Measurements from ENCODE around the gene COL5A2.

DNA sequence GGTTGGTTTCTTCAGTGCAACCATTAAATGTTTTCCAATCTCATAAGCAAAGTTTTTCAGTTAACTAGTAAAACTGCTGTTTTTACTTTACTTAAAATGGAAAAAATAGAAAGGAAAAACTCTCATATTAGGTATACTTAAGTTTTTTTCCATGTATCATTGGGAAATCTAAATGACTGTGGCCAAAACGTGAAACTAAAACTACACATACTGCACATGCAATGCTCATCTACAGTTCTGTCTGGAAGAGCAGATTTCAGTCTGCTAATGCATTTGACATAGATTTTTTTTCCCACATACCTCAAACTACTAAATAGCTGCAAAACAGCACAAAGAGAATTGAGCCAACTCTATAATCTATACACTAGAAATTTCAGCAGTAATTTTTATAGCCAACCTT lies 62.6 kb downstream of the COL5A2 start:
- no peak for TF ChIP-seq EZH2 (IDR thresholded peaks at IDR 0.05)
- TF ChIP-seq, protein P1, sequence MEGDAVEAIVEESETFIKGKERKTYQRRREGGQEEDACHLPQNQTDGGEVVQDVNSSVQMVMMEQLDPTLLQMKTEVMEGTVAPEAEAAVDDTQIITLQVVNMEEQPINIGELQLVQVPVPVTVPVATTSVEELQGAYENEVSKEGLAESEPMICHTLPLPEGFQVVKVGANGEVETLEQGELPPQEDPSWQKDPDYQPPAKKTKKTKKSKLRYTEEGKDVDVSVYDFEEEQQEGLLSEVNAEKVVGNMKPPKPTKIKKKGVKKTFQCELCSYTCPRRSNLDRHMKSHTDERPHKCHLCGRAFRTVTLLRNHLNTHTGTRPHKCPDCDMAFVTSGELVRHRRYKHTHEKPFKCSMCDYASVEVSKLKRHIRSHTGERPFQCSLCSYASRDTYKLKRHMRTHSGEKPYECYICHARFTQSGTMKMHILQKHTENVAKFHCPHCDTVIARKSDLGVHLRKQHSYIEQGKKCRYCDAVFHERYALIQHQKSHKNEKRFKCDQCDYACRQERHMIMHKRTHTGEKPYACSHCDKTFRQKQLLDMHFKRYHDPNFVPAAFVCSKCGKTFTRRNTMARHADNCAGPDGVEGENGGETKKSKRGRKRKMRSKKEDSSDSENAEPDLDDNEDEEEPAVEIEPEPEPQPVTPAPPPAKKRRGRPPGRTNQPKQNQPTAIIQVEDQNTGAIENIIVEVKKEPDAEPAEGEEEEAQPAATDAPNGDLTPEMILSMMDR (IDR thresholded peaks at IDR 0.05), result no peak
